Omental fat pad (tissue), 4 donors: ENCODE data around the gene ACOT11. TPM values are rescaled to one million over a fixed set of nuclear protein-coding genes. Genes with fewer than 3 reads are reported as not detected.
A peak's percentile ranks its signal among the peaks of the same experiment; 100 is the strongest.
"Not testable (repeated sequence)": the region's sequence is repeated elsewhere in the genome, so short reads cannot be mapped to it uniquely, and the experiment has no call there.

Experiments used
- ATAC-seq: fragments of 150-250 bp; one replicate; pipeline ENCODE4 v1.9.1; 2016; ENCODE audit warnings: mild to moderate bottlenecking, moderate library complexity; ENCODE audit not compliant: low FRiP score
- DNase-seq: peaks from one replicate; pipeline ENCODE4 v3.0.0-alpha.2; 2019; ENCODE audit warnings: low spot score
- CTCF ChIP-seq, 3 donors: fragments of 450-650 bp; IDR thresholded peaks; one replicate each; pipeline ENCODE4 v1.5.1; 2016 to 2017; ENCODE audit warnings: antibody characterized with exemption in 3 of 3, mild to moderate bottlenecking in 3 of 3, moderate library complexity in 2 of 3
- total RNA-seq, 4 donors: library from RNA; depleted of rRNA; stranded (reverse); fragments of >200 nt; gene quantifications; one replicate each; pipeline ENCODE4 v1.1.0, GENCODE V29; 2016

The ACOT11 gene
- total RNA-seq, 4 donors from 2014 or later = 1.4 to 3.8 (median 3.2) TPM

GRCh38 chr1:54518489-54518888, 29.5 kb upstream of the ACOT11 start:
- no peak for ATAC-seq
- no peak for DNase-seq
- no peak for TF ChIP-seq CTCF (IDR thresholded peaks at IDR 0.05)

GRCh38 chr1:54519709-54520108, 28.3 kb upstream of the ACOT11 start:
- ATAC-seq (peak; percentile 14), DNase-seq (no peak)
- TF ChIP-seq CTCF (IDR thresholded peaks at IDR 0.05) = no peak

- no peak for DNase-seq
- TF ChIP-seq CTCF (IDR thresholded peaks at IDR 0.05) = no peak
- no peak for ATAC-seq
Observed at GRCh38 chr1:54520631-54521321, 27.3 kb upstream of the ACOT11 start.

- not testable (repeated sequence) for ATAC-seq, DNase-seq
Observed at GRCh38 chr1:54526565-54526964, 21.5 kb upstream of the ACOT11 start.

GRCh38 chr1:54528613-54529012, 19.4 kb upstream of the ACOT11 start:
- TF ChIP-seq CTCF (IDR thresholded peaks at IDR 0.05) = no peak
- ATAC-seq (no peak), DNase-seq (no peak)

- DNase-seq = no peak
- ATAC-seq = no peak
- TF ChIP-seq CTCF (IDR thresholded peaks at IDR 0.05) = no peak
Observed at GRCh38 chr1:54532033-54532432, 16.0 kb upstream of the ACOT11 start.

GRCh38 chr1:54536656-54537055, 11.4 kb upstream of the ACOT11 start:
- ATAC-seq, DNase-seq: not testable (repeated sequence)

- ATAC-seq = no peak
- TF ChIP-seq CTCF (IDR thresholded peaks at IDR 0.05) = no peak
- DNase-seq = no peak
Observed at GRCh38 chr1:54537611-54538010, 10.4 kb upstream of the ACOT11 start.
